ENCODE results near the gene ZDHHC22.

The ZDHHC22 gene

GRCh38 chr14:77144412-77145115 is 3.0 kb upstream of the ZDHHC22 start:
- no peaks in the 10 kb centered on the region for H3K9me3 ChIP-seq (ENCODE audit: control insufficient read depth, insufficient read depth, low read length)
- peaks cover 9% of the 10 kb centered on the region for H3K4me1 ChIP-seq (ENCODE audit: control insufficient read depth, low read length)
- TF ChIP-seq EZH2phosphoT487 (IDR thresholded peaks at IDR 0.05; ENCODE audit: borderline replicate concordance, low read length) (no peak), CTCF (IDR thresholded peaks at IDR 0.05; ENCODE audit: low read depth, low read length, poor library complexity, severe bottlenecking) (no peak)
- H3K4me2 ChIP-seq (ENCODE audit: low read length): no peak overlapping the region
- H3K27me3 ChIP-seq (ENCODE audit: control insufficient read depth, low read length): peaks cover 82% of the 10 kb centered on the region
- H4K20me1 ChIP-seq (ENCODE audit: control insufficient read depth, insufficient read depth, low read depth, low read length): no peaks in the 10 kb centered on the region
- no peaks in the 10 kb centered on the region for H3K79me2 ChIP-seq (ENCODE audit: control insufficient read depth, low read length)
- no peaks in the 10 kb centered on the region for H3K9me2 ChIP-seq (replicated peaks; ENCODE audit: control insufficient read depth, low read length)
- H3K27ac ChIP-seq (ENCODE audit: low read depth, low read length): no peak overlapping the region
- no peak overlapping the region for H3K4me3 ChIP-seq (ENCODE audit: low read length)
- H3K36me3 ChIP-seq (ENCODE audit: control insufficient read depth, low read length): no peaks in the 10 kb centered on the region
- H3F3A ChIP-seq (ENCODE audit: control insufficient read depth, insufficient read depth): no peaks in the 10 kb centered on the region

GRCh38 chr14:77143071-77143470 is 1.5 kb upstream of the ZDHHC22 start:
- Histone ChIP-seq H3K27ac (ENCODE audit: low read depth, low read length) (no peak overlapping the region), H3K4me2 (ENCODE audit: low read length) (no peak overlapping the region), H3K36me3 (ENCODE audit: control insufficient read depth, low read length) (no peaks in the 10 kb centered on the region), H3K9me3 (ENCODE audit: control insufficient read depth, insufficient read depth, low read length) (no peaks in the 10 kb centered on the region), H3K27me3 (ENCODE audit: control insufficient read depth, low read length) (peaks cover 92% of the 10 kb centered on the region), H3F3A (ENCODE audit: control insufficient read depth, insufficient read depth) (no peaks in the 10 kb centered on the region), H3K4me1 (ENCODE audit: control insufficient read depth, low read length) (peaks cover 13% of the 10 kb centered on the region), H3K4me3 (ENCODE audit: low read length) (no peak overlapping the region), H3K9me2 (replicated peaks; ENCODE audit: control insufficient read depth, low read length) (no peaks in the 10 kb centered on the region), H3K79me2 (ENCODE audit: control insufficient read depth, low read length) (no peaks in the 10 kb centered on the region), H4K20me1 (ENCODE audit: control insufficient read depth, insufficient read depth, low read depth, low read length) (no peaks in the 10 kb centered on the region)
- no peak for TF ChIP-seq CTCF (IDR thresholded peaks at IDR 0.05; ENCODE audit: low read depth, low read length, poor library complexity, severe bottlenecking)
- no peak for TF ChIP-seq EZH2phosphoT487 (IDR thresholded peaks at IDR 0.05; ENCODE audit: borderline replicate concordance, low read length)

- Histone ChIP-seq H4K20me1 (ENCODE audit: control insufficient read depth, insufficient read depth, low read depth, low read length) (no peaks in the 10 kb centered on the region), H3K9me3 (ENCODE audit: control insufficient read depth, insufficient read depth, low read length) (no peaks in the 10 kb centered on the region), H3K27me3 (ENCODE audit: control insufficient read depth, low read length) (peaks cover 93% of the 10 kb centered on the region), H3K79me2 (ENCODE audit: control insufficient read depth, low read length) (no peaks in the 10 kb centered on the region), H3K4me1 (ENCODE audit: control insufficient read depth, low read length) (peaks cover 13% of the 10 kb centered on the region), H3K9me2 (replicated peaks; ENCODE audit: control insufficient read depth, low read length) (no peaks in the 10 kb centered on the region), H3K4me3 (ENCODE audit: low read length) (no peak overlapping the region), H3K27ac (ENCODE audit: low read depth, low read length) (no peak overlapping the region), H3F3A (ENCODE audit: control insufficient read depth, insufficient read depth) (no peaks in the 10 kb centered on the region), H3K36me3 (ENCODE audit: control insufficient read depth, low read length) (no peaks in the 10 kb centered on the region), H3K4me2 (ENCODE audit: low read length) (no peak overlapping the region; the same call in 1 of the 2 replicates)
- TF ChIP-seq CTCF (IDR thresholded peaks at IDR 0.05; ENCODE audit: low read depth, low read length, poor library complexity, severe bottlenecking): no peak
- TF ChIP-seq EZH2phosphoT487 (IDR thresholded peaks at IDR 0.05; ENCODE audit: borderline replicate concordance, low read length): no peak
Observed at GRCh38 chr14:77142005-77142800, 612 bp upstream of the ZDHHC22 start.

All from DOHH2 (cell line).